NCI-H1048 (cell line): ENCODE measurements around the gene NPW.

Source experiments
- DNase-seq: peaks from one replicate; lab custom pipeline; 2025; lab: John Stamatoyannopoulos, UW

NPW gene

DNA sequence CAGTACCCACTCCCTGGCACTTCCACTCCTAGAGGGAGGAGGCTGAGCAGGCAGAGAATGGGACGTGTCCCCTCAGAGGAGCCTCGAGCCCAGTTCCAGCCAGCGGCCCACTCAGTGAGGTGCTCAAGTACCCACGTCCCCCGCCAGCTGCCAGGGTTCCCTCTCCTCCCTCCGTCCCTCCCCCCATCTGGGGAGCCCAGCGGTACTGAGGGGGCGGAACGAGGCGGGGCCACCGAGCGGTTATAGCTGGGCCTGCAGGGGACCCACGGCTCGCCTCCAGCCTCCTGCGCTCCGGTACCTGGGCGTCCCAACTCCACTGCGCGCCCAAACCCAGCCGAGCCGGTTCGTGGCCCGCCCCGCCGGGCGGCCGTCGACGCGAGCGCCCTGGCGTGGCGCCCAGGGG lies at the start of gene NPW:
Gene NPW, plus strand, starts transcription at position 268 of the 403 bp plus-strand sequence.
- no peak for DNase-seq

DNA sequence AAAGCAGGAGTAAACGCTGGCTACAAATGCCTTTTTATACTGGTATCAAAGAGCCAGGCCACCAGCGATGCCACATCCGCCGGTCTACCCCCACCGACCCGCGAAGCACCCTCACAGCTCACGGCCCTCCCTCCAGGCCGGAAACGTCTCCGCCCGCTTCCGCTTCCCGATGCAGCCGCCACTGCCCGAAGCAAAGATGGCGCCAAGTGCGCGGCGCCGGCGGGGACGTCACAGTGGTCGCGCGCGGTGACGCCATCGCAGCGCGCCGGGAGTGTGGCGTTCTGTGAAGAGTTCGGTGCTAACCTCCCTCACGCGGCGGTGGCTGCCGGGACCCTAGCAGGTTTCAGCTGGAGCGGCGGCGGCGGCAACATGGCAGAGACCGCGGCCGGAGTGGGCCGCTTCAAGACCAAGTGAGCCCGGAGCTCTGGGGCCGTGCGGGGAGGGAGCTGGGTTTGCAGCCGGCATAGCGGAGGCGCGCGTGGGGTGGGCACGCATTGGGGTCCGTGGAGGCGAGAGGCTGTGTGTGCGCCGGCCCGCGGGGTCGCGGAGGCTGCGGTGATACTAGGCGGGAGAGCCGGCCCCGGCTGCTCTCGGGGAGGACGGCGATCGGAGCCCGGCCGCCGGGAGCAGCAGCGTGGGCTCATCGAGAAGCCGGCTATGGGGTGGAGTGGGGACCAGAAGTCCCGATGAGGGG lies 47.6 kb upstream of the NPW start, which contains the start of gene TBL3:
Gene TBL3, plus strand, starts transcription at position 258 of the 694 bp plus-strand sequence. Its CDS starts 112 bp downstream, at position 370.
- DNase-seq: peak; percentile 33

DNA sequence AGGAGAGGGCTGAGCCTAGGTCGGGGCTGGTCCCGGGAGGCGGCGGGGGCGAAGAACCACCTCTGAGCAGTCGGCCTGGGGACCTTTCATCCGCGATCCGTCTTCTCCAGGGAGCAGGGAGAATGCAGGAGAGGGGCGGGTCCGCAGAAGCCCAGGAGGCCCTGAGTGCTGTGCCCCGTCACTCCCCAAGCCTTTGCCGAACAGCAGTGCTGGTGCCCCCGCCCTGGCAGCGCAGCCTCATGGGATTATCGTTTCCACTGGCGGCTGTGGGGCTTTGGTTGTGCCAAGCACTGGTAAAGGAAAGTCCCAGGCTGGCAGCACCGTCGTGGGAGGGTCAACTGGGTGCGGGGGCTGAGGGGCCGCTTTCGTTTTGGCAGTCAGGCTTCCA lies 47.1 kb upstream of the NPW start:
- no peak for DNase-seq

DNA sequence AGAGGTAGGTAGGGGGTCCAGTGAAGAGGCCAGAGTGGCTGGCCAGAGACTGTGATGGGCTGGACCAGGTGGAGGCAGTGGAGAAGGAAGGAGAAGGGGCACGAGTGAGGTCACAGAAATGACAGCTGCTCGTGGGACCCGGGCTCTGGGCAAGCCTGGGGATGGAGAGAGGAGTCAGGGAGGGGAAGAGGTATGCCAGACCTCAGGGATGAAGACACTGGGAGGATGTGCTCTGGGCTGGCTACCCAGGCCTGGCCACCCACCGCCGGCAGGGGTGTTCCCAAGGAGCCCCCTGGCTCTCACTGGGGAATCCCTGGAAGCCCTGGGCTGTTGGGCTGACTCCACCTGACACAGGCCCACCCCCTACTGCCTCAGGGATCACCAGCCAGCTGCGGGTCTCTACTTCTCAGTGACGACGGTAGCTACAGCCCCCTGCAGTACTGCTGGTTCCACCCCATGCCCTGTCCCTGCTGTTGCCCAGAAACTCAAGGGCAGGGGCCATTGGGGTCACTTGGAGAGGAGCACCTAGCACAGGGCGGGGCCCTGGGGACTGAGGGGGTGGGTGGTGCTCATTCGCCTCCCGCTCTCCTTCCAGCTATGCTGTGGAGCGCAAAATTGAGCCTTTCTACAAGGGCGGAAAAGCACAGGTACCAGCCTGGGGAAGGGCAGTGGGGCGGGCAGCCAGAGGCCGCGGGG lies 46.0 kb upstream of the NPW start:
- no peak for DNase-seq

DNA sequence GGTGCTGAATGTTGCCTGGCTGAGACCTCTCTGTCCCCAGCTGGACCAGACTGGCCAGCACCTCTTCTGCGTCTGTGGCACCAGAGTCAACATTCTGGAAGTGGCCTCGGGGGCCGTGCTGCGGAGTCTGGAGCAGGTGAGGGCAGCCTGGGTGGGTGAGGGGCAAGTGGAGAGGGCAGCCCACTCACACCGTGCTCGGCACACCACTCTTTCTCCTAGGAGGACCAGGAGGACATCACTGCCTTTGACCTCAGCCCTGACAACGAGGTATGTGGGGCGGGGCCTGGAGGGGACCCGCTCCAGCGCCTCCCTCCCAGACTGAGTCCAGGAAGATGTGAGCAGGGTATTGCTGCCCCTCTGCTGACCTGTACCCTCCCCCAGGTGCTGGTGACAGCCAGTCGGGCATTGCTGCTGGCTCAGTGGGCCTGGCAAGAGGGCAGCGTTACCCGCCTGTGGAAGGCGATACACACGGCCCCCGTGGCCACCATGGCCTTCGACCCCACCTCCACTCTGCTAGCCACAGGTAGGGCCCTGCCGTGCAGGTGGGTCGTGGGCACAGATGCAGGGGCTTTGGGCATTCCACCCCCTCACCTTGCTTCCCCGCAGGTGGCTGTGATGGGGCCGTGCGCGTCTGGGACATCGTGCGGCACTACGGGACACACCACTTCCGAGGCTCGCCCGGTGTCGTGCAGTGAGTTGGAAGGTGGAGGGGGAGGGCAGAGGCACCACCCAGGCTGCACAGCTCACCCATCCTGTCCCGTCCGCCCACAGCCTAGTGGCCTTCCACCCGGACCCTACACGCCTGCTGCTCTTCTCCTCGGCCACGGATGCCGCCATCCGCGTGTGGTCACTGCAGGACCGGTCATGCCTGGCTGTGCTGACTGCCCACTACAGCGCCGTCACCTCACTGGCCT lies 45.2 kb upstream of the NPW start:
- DNase-seq: no peak

DNA sequence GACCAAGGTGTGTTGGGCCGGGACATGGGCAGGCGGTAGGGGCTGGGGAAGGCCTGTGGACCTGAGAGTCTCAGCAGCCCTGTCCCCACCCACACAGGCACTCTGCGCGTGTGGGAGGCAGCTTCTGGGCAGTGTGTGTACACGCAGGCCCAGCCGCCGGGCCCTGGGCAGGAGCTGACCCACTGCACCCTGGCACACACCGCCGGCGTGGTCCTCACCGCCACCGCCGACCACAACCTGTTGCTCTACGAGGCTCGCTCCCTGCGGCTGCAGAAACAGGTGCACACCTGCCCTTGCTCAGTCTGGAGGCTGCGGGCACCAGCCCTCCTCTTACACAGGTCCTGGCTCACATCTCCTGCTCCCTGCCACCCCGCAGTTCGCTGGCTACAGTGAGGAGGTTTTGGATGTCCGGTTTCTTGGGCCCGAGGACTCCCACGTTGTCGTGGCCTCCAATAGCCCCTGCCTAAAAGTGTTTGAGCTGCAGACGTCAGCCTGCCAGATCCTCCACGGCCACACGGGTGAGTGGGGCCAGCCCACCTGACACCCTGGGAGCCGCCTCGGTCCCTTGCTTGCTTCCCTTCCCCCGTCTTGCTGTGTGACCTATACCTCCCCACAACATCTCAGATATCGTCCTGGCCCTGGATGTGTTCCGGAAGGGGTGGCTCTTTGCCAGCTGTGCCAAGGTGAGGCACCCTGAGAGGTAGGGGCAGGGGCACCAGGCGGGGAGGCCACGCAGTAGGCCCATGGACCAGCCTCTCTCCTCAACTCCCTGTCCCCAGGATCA lies 44.0 kb upstream of the NPW start:
- no peak for DNase-seq

DNA sequence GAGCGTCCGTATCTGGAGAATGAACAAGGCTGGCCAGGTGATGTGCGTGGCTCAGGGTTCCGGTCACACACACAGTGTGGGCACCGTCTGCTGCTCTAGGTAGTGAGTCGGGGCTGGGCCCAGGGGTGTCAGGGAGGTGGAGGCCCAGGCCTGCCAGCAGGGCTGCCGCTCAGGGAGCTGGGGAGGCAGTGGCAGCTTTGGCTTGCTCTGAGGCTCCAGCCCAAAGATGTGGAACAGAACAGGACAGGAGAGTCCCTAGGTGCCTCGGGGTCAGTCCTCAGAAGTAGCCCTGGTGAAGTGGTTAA lies 43.4 kb upstream of the NPW start:
- DNase-seq: no peak

DNA sequence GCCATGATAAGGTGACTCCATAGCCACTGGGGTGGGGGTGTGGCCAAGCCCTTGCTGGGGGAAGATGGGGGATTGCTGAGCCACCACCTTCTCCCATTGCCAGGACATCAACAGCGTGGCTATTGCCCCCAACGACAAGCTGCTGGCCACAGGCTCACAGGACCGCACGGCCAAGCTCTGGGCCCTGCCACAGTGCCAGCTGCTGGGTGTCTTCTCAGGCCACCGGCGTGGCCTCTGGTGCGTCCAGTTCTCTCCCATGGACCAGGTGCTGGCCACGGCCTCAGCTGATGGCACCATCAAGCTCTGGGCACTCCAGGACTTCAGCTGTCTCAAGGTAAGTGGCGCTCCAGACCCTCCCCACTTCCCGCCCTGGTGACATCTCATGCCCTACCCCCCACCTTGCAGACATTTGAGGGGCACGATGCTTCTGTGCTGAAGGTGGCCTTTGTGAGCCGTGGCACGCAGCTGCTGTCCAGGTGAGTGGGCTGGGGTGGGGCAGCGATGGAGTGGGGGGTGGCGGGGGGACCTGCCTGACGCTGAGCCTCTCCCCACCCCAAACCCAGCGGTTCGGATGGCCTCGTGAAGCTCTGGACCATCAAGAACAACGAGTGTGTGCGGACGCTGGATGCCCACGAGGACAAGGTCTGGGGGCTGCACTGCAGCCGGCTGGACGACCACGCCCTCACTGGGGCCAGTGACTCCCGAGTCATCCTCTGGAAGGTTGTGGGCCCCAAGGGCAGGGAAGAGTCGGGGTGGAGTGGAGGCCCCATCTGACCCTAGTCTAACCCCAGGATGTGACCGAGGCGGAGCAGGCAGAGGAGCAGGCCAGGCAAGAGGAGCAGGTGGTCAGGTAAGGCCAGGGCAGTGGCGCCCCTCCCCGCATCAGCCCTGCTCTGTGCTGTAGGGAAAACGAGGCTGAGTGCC lies 42.4 kb upstream of the NPW start:
- no peak for DNase-seq

DNA sequence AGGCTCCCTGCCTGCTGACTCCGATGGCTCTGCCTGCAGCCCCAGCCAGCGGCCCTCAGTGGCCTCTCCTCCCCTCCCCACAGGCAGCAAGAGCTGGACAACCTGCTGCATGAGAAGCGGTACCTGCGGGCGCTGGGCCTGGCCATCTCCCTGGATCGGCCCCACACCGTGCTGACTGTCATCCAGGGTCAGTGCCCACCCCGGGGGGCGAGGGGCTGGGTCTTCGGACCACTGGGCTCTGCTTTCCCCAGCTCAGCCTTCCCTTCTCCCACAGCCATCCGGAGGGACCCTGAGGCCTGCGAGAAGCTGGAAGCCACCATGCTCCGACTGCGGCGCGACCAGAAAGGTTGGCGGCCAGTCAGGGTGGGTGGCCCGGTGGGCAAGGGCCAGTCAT lies 41.7 kb upstream of the NPW start:
- DNase-seq: no peak

DNA sequence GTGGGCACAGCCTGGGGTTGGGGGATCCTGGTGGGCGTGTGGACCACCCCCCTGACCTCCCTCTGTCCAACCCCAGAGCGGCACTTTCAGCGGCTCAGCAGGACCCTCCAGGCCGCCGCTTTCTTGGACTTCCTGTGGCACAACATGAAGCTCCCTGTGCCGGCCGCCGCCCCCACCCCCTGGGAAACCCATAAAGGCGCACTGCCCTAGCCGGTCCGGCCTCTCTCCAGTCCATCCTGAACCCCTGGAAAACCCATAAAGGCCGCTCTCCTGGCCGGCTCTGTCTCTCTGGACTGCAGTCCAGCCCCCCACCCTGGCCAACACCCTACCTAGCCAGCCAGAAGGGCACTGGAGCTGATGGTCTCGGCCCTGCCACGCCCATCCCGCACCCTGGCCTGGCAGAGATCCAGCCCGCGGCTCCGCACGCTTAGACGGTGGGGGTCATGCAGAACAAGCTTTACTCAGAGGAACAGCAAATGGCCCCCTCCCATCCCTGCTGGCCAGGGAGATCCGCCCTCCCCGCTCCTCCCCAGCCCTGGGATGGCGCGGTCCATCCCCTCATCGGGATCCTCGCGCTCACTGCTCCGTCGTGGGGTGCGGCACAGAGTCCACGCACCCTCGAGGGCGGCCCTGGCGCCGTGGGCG lies 41.0 kb upstream of the NPW start:
- no peak for DNase-seq

DNA sequence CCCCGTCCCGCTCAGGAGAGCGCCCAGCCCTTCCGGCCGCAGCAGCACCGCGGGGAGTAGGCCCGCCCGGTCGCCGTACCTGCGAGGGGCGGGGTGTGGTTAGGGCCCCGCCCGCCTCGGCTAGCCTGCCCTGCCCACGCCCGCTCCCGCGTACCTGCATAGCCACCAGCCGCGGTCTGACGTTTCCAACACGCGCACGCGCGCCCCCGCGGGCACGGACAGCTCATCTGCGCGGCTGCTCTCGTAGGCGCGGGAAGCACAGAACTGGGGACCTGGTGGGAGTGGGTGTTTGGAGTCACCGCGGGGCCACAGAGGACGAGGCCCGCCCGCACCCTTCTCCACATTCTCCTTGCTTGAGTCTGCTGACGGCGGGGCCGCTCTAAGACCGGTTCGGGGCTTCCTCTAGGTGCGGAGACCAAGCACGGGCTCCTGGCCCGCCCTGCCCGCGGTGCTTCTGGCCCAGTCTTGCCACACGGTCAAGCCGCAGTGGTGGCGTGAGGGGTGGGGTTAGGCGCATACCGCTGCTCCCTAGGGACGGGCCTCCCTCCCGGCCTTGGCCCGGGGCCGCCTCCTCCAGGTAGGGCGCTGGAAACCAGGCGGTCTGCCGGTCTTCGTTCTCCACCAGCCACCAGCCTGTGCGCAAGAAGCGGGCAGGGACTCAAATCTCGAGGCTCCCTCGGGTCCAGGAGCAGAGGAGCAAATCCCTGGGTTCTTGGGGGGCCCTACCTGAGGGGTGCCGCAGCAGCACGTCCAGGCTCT lies 40.1 kb upstream of the NPW start:
- peak; percentile 8 for DNase-seq

DNA sequence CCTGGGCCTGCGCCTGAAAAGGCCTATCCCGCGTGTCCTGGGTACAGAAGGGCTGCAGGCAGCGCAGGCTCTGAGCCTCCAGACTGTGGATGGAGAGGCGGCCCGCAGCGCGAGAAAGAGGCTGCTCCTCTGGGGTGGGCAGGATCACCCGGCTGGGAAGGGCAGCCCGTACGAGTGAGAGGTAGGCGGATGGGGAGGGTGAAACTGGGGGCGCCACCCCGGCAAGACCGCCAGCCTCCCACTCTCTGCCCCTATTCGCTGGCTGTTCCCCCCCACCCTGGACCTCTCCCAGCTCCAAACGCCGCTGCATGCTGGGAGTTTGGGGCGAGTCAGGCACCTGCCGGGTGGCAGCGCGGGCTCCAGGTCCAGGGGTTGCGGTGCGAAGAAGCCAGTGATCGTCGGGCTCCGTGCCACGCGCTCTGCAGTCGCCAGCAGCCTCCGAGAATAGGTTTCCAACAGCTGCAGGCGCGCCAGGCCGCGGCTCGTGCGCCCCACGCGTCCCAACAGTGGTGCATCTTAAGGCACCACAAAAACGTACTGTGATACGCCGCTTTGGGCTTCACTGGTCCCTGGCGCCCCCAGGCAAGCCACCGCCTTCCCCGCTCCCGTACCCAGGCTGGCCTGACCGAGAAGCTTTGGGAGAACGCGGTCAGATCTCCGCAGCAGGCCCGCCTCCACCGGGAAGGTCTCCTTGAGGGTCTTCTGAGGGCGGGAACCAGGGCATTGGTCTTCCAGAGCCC lies 39.4 kb upstream of the NPW start:
- DNase-seq: no peak

DNA sequence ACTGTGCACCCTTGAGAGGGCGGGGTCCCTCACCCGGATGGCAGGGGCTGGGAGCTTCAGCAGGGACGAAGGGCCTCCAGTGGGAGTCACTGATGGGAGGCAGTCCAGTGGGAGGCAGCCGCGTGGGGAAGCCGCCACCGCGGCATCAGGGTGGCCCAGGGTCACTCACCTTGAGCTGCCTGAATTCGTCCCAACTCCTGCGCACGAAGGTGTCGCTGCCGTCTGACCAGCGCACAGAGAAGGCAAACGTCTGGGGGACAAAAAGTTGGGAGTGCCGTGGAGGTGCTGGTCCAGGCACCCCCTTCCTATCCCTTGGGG lies 38.9 kb upstream of the NPW start:
- no peak for DNase-seq

DNA sequence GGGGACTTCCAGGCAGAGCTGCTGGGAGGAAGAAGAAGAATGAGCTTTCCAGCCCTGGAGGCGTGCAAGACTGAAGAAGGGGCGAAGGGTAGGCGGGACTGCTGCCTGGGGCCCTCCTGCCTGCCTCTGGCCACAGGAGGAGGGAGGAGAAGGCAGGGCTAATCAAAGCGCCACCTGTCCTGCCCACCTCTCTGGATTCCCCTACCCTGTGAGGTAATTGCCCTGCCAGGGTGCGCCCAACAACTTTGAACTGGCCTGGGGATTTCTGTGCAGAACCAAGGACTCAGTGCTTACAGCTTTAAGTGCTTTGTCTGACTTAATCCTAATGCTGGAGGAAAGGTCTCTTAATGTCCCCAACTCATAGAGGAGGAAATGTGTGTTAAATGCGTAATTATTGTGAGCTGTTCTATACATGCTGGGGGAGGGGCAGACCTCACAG lies 38.2 kb upstream of the NPW start, which contains the start of gene NOXO1:
Gene NOXO1, minus strand, starts transcription at position 72 of the 439 bp plus-strand sequence. CDS start 290 bp downstream, outside the sequence.
- DNase-seq: no peak

DNA sequence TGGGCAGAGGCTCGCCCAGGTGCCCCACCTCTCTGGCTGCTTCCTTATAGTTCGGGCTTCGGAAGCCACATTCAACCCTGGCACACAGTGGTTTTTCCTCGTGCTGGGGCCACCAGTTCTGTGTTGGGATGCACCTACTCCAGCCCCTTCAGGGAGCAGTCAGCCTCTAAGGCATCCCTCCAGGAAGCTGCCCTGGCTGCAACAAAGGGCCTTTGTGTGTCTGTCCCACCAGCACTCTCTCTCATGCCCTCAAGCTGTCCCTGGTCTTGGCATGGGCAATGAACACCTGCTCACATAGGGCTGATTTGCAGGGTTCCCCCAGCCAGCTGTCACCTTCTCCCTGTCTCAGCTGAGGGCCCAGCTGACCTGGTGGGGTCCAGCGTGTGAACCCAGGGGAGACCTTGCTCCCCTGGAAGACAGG lies 37.6 kb upstream of the NPW start:
- no peak for DNase-seq

DNA sequence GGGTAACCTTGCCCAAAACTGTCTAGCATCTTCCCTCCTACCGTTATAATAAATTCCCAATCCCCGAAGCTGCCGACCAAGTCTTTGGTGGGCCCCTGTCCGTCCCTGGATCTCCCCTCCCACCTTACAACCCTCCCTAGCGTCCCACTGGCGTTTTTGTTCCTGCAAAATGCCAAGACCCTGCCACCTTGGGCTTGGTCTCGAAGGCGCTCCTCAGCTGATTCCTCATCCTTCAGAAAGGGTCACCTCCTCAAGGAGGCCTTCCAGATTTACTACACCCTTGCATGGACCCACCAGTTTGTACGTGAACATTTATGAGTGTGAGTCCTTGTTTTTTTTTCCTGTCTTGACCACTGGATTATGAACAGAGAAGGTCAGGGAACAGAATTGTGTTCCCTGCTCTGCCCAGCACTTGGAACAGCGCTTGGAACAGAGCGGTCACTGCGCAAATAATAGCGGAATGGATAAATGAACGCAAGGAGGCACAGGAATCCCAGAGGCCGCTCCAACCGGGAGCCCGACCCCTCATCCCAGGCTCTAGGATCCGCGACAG lies 36.5 kb upstream of the NPW start:
- DNase-seq: no peak

DNA sequence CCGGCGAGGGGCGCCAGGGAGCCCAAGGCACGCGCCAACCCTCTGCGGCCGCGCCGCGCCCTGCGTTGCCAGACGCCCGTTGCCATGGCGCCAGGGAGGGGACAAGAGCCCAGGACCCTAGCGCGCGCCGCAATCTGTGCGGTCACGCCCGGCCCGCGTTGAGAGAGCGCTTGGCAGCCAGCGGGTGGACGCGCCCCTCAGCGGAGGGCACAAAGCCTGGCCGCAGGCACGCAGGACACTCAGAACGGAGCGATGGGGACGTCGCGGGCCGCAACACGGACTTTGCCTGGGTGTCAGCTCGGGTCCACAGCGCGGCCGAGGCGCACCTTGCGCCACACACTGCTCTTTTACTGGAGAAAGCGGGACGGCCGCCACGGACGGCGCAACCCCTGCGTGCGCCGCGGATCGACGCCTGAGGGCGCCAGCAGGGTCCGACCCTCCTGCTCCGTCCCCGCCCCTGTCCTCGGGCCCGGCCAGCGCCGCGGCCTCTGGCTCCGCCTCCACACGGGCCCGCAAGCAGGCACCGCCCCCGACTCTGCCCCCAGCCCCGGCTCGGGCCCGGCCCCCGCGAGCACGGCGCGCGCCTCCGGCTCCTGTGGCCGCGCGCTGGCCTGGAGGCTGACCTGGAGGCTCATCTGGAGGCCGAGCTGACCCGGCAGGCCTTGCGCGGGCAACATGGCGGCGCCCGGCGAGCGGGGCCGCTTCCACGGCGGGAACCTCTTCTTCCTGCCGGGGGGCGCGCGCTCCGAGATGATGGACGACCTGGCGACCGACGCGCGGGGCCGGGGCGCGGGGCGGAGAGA lies 35.8 kb upstream of the NPW start, which contains the start of gene GFER:
Gene GFER, plus strand, starts transcription at position 650 of the 803 bp plus-strand sequence. Its CDS starts 26 bp downstream, at position 676.
- DNase-seq: peak; percentile 5
